HG03378 (cell line): ENCODE measurements around the gene GPR21.
A peak's percentile ranks its signal among the peaks of the same experiment; 100 is the strongest.

Source experiments
- ATAC-seq: cut with Tn5 transposase; IDR thresholded peaks from one replicate; pipeline ENCODE4 v1.9.1; 2021; ENCODE audit warnings: mild to moderate bottlenecking, moderate library complexity; ENCODE audit not compliant: unreplicated experiment

The GPR21 gene

GRCh38 chr9:123033352-123033751 lies at the start of gene GPR21:
Gene GPR21 (plus strand): TSS chr9:123033667. CDS start chr9:123034567, 900 bp downstream.
- no peak for ATAC-seq

GRCh38 chr9:122986010-122986409 lies 47.5 kb upstream of the GPR21 start:
- ATAC-seq: no peak

- no peak for ATAC-seq
Measured at GRCh38 chr9:122988141-122988540, 45.3 kb upstream of the GPR21 start.

DNA sequence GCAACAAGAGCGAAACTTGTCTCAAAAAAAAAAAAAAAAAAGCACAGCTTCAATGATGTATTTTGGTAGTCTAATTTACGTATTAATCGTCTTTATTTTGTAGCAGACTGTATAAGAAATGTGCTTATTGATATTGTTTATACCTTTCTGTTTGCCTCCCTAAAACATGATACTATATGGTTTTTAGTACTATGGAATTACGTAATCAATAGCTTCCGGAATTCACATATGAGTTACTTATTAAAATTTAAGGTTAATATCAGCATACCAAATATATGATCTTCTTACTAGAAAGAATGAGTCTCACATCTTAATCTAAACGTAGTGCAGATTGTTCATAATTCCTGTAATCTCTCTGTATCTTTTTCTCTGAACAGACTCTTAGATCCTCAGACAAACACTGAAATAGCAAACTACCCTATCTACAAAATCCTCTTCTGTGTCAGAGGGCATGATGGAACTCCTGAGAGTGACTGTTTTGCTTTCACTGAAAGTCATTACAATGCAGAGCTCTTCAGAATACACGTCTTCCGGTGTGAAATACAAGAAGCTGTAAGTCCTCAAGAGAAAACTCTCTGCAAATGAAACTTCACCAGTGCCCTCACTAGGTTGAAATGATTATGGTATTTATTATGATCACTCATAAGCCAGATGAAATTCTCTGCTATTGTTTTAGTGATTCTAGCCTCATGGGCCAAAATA lies 44.4 kb upstream of the GPR21 start:
- peak; percentile 59 for ATAC-seq

DNA sequence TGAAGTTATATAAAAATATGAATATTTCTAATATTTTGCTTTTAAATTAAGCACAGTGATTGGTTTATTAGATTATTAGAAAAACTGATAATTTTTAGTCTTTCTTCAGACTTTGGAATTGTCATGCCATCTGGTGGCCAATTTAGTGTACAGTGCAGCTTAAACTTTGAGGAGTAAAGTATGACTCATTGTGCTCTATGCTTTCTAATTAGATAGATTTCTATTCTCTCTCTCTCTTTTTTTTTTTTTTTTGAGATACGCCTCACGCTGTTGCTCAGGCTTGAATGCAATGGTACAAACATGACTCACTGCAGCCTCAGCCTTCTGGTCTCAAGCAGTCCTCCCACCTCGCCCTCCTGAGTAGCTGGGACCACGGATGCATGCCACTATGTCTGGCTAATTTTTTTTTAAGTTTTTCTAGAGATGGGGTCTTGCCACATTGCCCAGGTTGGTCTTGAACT lies 42.1 kb upstream of the GPR21 start:
- peak; percentile 58 for ATAC-seq

- no peak for ATAC-seq
Measured at GRCh38 chr9:122996586-122996985, 36.9 kb upstream of the GPR21 start.

- no peak for ATAC-seq
Measured at GRCh38 chr9:122998448-122998847, 35.0 kb upstream of the GPR21 start.

DNA sequence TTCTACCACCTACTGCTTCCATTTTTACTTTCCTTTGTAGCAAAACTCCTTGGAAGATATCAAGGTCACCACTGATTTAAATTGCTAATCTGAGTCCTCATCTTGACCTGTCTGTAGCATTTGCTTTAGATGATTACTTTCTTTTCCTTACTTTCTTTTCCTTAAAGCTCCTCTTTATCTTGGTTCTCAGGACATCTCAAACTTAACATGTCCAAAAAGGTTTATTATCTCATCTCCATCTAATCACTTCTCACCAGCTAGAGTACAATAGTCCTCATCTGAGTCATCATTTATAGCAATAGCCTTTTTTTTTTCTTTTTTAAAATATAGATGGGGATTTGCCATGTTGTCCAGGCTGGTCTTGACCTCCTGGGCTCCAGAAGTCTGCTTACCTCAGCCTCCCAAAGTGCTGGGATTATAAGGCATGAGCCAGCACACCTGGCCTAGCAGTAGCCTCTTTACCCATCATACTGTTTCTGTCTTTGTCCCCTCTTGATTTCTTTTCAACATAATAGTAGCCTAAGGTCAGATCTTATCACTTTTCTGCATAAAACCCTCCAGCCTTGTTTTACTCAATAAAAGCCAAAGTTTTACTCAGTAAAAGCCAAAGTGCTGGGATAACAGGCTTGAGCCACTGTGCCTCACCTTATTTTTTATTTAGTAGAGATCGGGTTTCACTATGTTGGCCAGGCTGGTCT lies 32.9 kb upstream of the GPR21 start:
- no peak for ATAC-seq

DNA sequence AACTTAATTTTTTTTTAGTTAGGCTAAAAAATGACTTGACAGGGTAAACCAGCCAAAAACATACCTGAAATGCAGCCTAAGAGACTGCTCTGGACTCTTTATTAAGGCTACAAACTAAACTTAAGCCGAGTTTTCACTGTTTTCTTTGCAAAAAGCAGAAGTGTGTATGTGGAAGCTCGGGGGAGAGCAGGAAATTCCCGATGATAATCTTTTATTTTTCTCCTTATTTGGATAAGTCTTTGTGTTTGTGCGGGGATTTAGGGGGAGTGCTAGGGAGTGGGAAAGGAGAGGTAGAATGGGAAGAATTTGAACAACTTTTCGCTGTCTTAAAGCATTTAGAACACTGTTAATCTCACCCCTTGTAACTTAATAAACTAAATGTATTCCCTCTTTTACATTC lies 30.7 kb upstream of the GPR21 start:
- no peak for ATAC-seq

- ATAC-seq: no peak
Measured at GRCh38 chr9:123003466-123003865, 30.0 kb upstream of the GPR21 start.

GRCh38 chr9:123005964-123006363 lies 27.5 kb upstream of the GPR21 start:
- ATAC-seq: no peak

GRCh38 chr9:123007269-123007668 lies 26.2 kb upstream of the GPR21 start:
- ATAC-seq: no peak

DNA sequence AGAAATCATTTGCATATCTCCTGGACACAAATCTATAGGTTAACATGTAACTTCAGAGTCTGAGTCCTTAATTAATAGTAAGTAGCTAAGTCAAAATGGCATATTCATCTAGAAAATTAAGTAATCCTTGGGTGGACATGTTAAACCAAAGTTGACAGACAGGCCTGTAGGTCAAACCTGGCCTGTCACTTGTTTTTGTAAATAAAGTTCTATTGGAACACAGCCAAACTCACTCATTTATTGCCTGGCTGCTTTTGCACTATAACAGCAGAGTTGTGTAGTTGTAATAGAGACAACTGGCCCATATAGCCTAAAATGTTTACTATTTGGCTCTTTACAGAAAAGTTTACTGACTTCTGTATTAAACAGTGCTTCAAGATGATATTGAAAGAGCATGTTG lies 24.6 kb upstream of the GPR21 start:
- ATAC-seq: no peak

DNA sequence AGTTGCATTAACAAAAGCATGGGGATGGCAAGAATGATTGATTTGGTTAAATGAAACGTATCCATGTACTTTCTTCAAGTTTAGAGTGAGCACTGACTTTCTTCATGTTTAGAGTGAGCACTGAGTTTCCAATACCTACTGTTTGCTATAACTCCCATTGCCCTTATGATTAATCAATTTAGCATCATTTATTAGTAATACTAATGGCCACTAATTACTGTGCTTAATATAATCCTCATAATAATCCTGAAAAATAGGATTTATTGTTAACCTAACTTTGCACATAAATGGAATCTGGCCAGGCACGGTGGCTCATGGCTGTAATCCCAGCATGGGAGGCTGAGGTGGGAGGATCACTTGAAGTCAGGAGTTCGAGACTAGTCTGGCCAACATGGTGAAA lies 22.1 kb upstream of the GPR21 start:
- ATAC-seq: no peak

DNA sequence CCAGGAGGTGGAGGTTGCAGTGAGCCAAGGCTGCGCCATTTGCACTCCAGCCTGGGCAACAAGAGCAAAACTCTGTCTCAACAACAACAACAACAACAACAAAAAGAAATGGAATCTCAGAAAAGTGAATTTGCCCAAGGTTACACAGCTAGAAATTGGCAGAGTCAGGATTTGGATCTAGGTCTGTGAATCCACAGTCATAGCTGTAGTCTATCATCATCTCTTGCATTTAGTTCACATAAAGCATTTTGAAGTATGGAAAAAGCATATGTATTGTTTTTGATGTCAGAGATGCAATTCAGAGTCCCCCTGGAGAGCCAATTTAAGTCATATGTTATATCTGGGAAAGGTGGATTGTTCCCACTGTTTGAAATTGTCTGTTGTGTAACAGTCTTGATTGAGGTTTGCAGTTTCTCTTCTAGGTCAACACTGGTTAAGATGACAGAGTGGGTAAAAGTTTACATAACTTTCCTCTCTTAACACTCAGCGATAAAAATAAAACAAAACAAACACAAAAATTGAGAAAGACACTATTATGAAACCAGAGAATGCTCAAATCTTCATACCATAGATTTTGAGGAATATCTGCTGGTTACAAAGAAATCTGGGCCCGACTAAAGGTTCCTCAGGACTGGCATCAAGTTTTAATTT lies 21.5 kb upstream of the GPR21 start:
- no peak for ATAC-seq

GRCh38 chr9:123016631-123017030 lies 16.8 kb upstream of the GPR21 start:
- ATAC-seq: no peak

DNA sequence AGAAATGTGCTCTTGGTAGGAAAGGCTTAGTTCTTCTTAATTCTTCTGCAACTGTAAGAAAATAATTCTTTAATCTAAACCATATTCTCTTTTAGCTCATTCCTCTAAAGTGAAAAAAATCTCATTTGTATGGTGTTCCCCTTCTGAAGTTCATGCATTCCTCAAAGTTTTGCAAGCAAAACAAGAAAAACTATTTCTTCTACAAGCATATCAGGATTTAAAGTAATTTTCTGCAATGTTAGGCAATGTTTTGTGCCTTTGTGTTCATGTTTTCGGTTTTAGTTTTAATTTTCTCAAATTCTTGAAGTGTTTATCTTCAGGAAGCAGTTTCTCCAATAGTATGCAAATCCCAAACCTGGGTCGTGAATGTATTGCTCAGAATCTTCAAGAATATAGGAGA lies 12.7 kb upstream of the GPR21 start:
- no peak for ATAC-seq

DNA sequence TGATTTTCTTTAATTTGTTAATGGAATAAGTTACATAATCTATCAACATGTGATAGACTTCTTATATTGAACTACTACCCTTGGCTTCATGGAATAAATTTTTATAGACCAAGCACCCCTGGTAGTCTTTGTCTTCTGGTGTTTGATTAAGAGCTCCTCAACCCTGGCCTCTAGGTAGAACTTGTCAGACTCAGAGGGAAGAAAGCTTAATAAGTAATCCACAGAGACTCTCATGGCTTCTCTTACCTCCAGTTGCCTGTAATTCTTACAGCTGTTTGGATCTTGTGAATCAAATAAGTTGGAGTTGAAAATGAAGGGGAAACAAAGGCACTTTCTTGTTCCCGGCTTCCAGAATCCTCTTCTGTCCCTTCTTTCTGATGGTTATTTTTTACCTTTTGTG lies 7.0 kb upstream of the GPR21 start:
- no peak for ATAC-seq

GRCh38 chr9:123027517-123027916 lies 6.0 kb upstream of the GPR21 start:
- no peak for ATAC-seq

DNA sequence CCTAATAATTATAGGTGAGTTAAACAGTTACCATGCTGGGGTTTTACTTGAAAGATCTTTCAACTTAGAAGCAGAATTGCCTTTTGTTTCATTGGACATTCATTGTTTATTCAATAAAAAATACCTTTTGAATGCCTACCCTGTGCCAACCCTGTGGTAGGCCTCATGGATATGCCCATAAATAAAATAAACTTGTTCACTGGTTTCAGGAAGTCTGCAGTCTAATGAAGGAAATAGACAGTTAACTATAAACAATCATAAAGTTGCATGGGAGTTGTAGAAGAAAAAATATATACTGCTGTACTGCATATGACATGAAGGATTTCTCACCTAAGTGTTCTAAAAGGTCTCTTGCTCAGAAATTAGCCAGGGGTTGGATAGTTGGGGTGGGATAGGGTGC lies 5.3 kb upstream of the GPR21 start:
- ATAC-seq: no peak

DNA sequence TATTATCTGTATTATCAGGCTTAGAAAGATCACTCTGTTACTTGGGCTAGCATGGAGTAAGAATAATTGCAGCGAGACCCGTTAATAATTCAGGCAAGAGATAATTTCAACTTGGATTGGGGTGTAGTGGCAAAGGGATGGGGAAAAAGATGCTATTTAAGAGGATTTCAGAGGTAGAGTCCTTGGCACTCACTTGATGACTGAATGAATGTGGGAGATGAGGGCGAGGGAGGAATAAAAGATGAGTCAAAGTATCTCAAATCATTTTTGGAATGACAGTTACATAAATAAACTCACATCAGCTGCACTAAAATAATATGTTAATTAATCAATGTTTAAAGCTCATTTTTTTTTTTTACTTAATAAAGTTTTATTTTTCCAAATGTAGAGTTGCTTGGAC lies 4.5 kb upstream of the GPR21 start:
- no peak for ATAC-seq

DNA sequence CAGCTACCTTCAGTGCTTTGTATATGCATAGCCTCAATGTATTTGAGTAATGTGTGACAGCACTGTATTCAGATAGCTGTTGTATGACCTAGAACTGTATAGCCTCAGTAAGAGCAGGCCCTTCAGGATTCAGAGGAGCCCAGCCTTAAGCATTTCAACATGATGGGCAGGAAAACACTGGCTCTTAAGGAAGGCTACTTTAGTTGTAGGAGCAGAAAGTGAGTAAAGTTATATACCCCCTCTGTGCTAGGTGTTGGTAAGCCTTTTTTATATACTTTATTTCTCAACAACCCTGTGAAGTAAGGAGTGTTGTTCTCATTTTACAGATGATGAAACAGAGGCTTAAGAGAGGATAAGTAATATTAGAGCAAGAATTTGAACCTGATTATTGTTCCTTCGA lies 1.5 kb upstream of the GPR21 start:
- ATAC-seq: no peak
